DND-41 (cell line): ENCODE data around the gene OR6Y1.
A peak's percentile ranks its signal among the peaks of the same experiment; 100 is the strongest.

Experiments
- ATAC-seq: fragments of 200-7000 bp; cut with Tn5 transposase; 3 replicates; pipeline ENCODE4 v1.9.1; 2021; ENCODE audit warnings: low read depth; ENCODE audit not compliant: insufficient read depth
- DNase-seq: peaks from one replicate; pipeline ENCODE4 v3.0.0-alpha.2; 2020
- H2AFZ ChIP-seq: 2 replicates; pipeline ENCODE4 v1.6.0; 2012; ENCODE audit warnings: low read depth, low read length
- H3K27ac ChIP-seq: 2 replicates; pipeline ENCODE4 v1.5.1; 2012; ENCODE audit warnings: low read length, inconsistent platforms
- H3K27me3 ChIP-seq: fragments of 200-600 bp; sonication (generic); 2 replicates; pipeline ENCODE4 v1.6.0; 2012; ENCODE audit warnings: low read length, mild to moderate bottlenecking, inconsistent platforms; ENCODE audit not compliant: insufficient read depth, poor library complexity
- H3K36me3 ChIP-seq: 2 replicates; pipeline ENCODE4 v1.5.1; 2012; ENCODE audit warnings: low read length, inconsistent platforms; ENCODE audit not compliant: insufficient read depth
- H3K4me1 ChIP-seq: 2 replicates; pipeline ENCODE4 v1.5.1; 2012; ENCODE audit warnings: mild to moderate bottlenecking, low read length; ENCODE audit not compliant: insufficient read depth
- H3K4me2 ChIP-seq: 2 replicates; pipeline ENCODE4 v1.6.0; 2012; ENCODE audit warnings: mild to moderate bottlenecking, moderate library complexity, low read length, inconsistent platforms; ENCODE audit not compliant: insufficient read depth
- H3K4me3 ChIP-seq, 2 experiments: fragments of 200-600 bp in 1 of 2; shearing (Covaris generic) in 1 of 2; 2 replicates each; pipeline ENCODE4 v1.5.1; 2012 to 2016; ENCODE audit warnings: inconsistent platforms in 2 of 2, low read length in 2 of 2, mild to moderate bottlenecking in 2 of 2, low read depth in 1 of 2, moderate library complexity in 1 of 2
- H3K79me2 ChIP-seq: 2 replicates; pipeline ENCODE4 v1.6.0; 2012; ENCODE audit warnings: low read length, inconsistent platforms; ENCODE audit not compliant: insufficient read depth
- H3K9ac ChIP-seq: 2 replicates; pipeline ENCODE4 v1.6.0; 2012; ENCODE audit warnings: low read depth, mild to moderate bottlenecking, inconsistent platforms, low read length, moderate library complexity
- H3K9me3 ChIP-seq: 2 replicates; pipeline ENCODE4 v1.5.1; 2012; ENCODE audit warnings: low read length, moderate library complexity, mild to moderate bottlenecking, inconsistent platforms; ENCODE audit not compliant: insufficient read depth, severe bottlenecking
- H4K20me1 ChIP-seq: 2 replicates; pipeline ENCODE4 v1.6.0; 2012; ENCODE audit warnings: low read length; ENCODE audit not compliant: insufficient read depth
- EZH2 ChIP-seq: IDR thresholded peaks from 3 replicates; pipeline ENCODE4 v1.6.1; 2012; ENCODE audit warnings: borderline replicate concordance, low read depth, mild to moderate bottlenecking, moderate library complexity, low read length, inconsistent platforms; ENCODE audit not compliant: severe bottlenecking
- TF ChIP-seq, protein P1 (sequence below): IDR thresholded peaks from 2 replicates; pipeline ENCODE4 v1.5.1; 2012; ENCODE audit warnings: borderline replicate concordance, low read length, moderate library complexity, mild to moderate bottlenecking; ENCODE audit not compliant: poor library complexity, severe bottlenecking; ENCODE audit errors: extremely low read depth

Gene OR6Y1

DNA sequence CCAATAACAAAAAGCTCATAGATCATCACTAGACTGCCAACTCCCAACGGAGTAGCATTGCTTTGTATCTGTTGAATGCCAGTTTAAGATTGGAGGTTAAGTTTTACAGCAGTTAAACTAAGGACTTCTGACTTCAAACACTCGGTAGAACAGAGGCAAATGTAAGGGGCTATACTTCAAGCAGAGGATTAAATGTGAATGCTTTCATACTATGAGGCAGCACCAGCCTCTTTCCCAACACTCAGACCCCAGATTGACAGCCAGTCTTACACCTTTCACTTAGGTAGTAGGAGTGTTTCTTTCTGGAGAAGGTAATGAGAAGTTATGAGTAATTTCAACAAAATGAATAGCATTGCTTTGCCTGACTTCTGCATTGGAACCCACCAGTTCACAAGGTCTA is 59.4 kb downstream of the OR6Y1 start:
- DNase-seq, result peak; percentile 57
- peak overlapping the region; percentile 65 for H3K9ac ChIP-seq
- peaks cover 73% of the 10 kb centered on the region for H3K4me1 ChIP-seq
- peak overlapping the region; percentile 95 for H3K27ac ChIP-seq
- H4K20me1 ChIP-seq, result no peaks in the 10 kb centered on the region
- no peak for TF ChIP-seq EZH2
- TF ChIP-seq, protein P1, sequence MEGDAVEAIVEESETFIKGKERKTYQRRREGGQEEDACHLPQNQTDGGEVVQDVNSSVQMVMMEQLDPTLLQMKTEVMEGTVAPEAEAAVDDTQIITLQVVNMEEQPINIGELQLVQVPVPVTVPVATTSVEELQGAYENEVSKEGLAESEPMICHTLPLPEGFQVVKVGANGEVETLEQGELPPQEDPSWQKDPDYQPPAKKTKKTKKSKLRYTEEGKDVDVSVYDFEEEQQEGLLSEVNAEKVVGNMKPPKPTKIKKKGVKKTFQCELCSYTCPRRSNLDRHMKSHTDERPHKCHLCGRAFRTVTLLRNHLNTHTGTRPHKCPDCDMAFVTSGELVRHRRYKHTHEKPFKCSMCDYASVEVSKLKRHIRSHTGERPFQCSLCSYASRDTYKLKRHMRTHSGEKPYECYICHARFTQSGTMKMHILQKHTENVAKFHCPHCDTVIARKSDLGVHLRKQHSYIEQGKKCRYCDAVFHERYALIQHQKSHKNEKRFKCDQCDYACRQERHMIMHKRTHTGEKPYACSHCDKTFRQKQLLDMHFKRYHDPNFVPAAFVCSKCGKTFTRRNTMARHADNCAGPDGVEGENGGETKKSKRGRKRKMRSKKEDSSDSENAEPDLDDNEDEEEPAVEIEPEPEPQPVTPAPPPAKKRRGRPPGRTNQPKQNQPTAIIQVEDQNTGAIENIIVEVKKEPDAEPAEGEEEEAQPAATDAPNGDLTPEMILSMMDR, result no peak
- H3K9me3 ChIP-seq, result no peaks in the 10 kb centered on the region
- no peaks in the 10 kb centered on the region for H3K27me3 ChIP-seq
- H2AFZ ChIP-seq, result peak overlapping the region; percentile 18
- H3K79me2 ChIP-seq, result peaks cover 64% of the 10 kb centered on the region
- no peaks in the 10 kb centered on the region for H3K36me3 ChIP-seq
- ATAC-seq, result peak; percentile 61
- peak overlapping the region; percentile 61 for H3K4me2 ChIP-seq
- peak overlapping the region; percentile 25 to 55; a peak in 3 of 4 replicates for H3K4me3 ChIP-seq
